Measurements from ENCODE around the gene CUL1. TPM values are rescaled to one million over a fixed set of nuclear protein-coding genes. Genes with fewer than 3 reads are reported as not detected.

Gene CUL1
- total RNA-seq, 2 donors from 2014 or later = 19.5 to 23.1 TPM

- TF ChIP-seq POLR2A (IDR thresholded peaks at IDR 0.05) = no peak
- no peak for TF ChIP-seq CTCF (IDR thresholded peaks at IDR 0.05)
- intact Hi-C loops (cut with DNase I) = no loop called here
- H3K9me3 ChIP-seq = no peaks in the 10 kb centered on the region
- no peak for DNase-seq
- peaks cover 7 to 43% of the 10 kb centered on the region in 2 donors for H3K36me3 ChIP-seq (replicated peaks in 1 of 2; ENCODE audit: insufficient read depth in 1 of 2, low read depth in 2 of 2)
- H3K4me3 ChIP-seq = no peak overlapping the region
- H3K27ac ChIP-seq = no peak overlapping the region
- ATAC-seq = no peak
- 98 to 100% methylated on average over 3 of the region's 3 CpGs for WGBS, 2 donors
- no peaks in the 10 kb centered on the region for H3K27me3 ChIP-seq
- H3K4me1 ChIP-seq = no peaks in the 10 kb centered on the region
These were observed 95.8 kb downstream of the CUL1 start for GRCh38 chr7:148794476-148794875.

DNA sequence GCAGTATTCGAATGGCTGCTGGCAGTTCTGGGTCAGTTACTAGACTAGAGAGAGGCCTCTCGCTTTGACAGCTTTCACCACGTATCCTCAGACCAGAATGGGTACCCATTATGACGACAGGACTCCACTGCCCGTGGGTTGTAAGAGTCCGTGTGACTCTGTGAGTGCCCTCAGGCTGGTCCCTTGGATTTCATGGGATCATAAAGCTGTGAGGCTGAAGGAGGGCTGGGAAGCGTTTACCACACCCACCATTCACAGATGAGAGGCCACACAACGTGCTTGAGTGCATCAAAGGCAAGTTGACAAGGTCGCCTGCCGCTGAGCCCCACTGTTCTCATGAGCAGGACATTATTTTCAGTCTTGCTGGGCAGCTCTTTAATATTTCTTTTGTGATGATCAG is 98.1 kb downstream of the CUL1 start:
- Histone ChIP-seq H3K4me3 (no peak overlapping the region), H3K36me3 (replicated peaks in 1 of 2; ENCODE audit: insufficient read depth in 1 of 2, low read depth in 2 of 2) (peaks cover 7 to 43% of the 10 kb centered on the region in 2 donors), H3K9me3 (no peaks in the 10 kb centered on the region), H3K27me3 (no peaks in the 10 kb centered on the region), H3K4me1 (no peaks in the 10 kb centered on the region), H3K27ac (no peak overlapping the region)
- ATAC-seq (no peak), DNase-seq (no peak)
- intact Hi-C loops (cut with DNase I) = no loop called here
- 87 to 93% methylated on average over 10 of the region's 10 CpGs for WGBS, 2 donors
- TF ChIP-seq POLR2A (IDR thresholded peaks at IDR 0.05) (no peak), CTCF (IDR thresholded peaks at IDR 0.05) (no peak)

DNA sequence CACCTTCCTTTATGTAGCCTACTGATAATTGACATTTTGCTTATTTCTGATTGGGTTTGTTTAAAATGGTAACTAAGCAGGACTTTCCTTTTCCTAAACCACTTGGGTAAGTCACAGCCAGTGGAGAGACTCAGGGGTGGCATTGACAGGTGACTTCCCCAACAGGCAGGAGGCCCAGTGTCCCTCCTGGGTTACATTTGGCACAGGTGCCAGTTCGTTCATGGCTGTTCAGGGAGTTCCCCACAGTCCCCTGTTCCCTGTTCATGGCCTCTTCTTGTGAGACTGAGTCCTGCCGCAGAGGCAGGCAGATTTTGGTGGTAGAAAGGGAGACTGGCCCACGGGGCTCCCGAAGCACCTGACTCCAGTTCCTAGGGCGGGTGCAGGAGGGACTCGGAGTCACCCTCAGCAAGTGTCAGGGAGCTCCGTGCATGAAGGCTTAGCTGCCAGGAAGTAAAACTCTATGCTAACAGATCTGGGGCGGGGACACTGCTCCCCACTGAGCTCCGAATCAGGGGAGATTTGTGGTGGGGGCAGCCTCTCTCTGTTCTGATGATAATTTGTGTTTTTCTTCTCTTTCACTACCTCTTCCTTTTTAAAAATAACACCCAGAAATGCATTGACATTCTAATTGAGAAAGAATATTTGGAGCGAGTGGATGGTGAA is 101.3 kb downstream of the CUL1 start:
- Histone ChIP-seq H3K4me1 (no peaks in the 10 kb centered on the region), H3K27ac (no peak overlapping the region), H3K4me3 (no peak overlapping the region), H3K27me3 (no peaks in the 10 kb centered on the region), H3K36me3 (replicated peaks in 1 of 2; ENCODE audit: insufficient read depth in 1 of 2, low read depth in 2 of 2) (peaks cover 7 to 33% of the 10 kb centered on the region in 2 donors), H3K9me3 (no peaks in the 10 kb centered on the region)
- 87 to 93% methylated on average over 10 of the region's 10 CpGs for WGBS, 2 donors
- no peak for ATAC-seq
- intact Hi-C loops (cut with DNase I) = no loop called here
- TF ChIP-seq POLR2A (IDR thresholded peaks at IDR 0.05) = no peak
- TF ChIP-seq CTCF (IDR thresholded peaks at IDR 0.05) = no peak
- DNase-seq = no peak

- Histone ChIP-seq H3K36me3 (replicated peaks in 1 of 2; ENCODE audit: insufficient read depth in 1 of 2, low read depth in 2 of 2) (peaks cover 7 to 33% of the 10 kb centered on the region in 2 donors), H3K27ac (no peak overlapping the region), H3K4me3 (no peak overlapping the region), H3K4me1 (no peaks in the 10 kb centered on the region), H3K27me3 (no peaks in the 10 kb centered on the region), H3K9me3 (no peaks in the 10 kb centered on the region)
- intact Hi-C loops (cut with DNase I) = no loop called here
- TF ChIP-seq POLR2A (IDR thresholded peaks at IDR 0.05) (no peak), CTCF (IDR thresholded peaks at IDR 0.05) (no peak)
- ATAC-seq (no peak), DNase-seq (no peak)
- WGBS, 2 donors = 90 to 93% methylated on average over 13 of the region's 13 CpGs
These were observed 102.0 kb downstream of the CUL1 start for GRCh38 chr7:148800677-148801076.

GRCh38 chr7:148802101-148802493 is 103.4 kb downstream of the CUL1 start:
- Histone ChIP-seq H3K4me1 (no peaks in the 10 kb centered on the region), H3K27me3 (no peaks in the 10 kb centered on the region), H3K4me3 (no peak overlapping the region), H3K9me3 (no peaks in the 10 kb centered on the region), H3K36me3 (replicated peaks in 1 of 2; ENCODE audit: insufficient read depth in 1 of 2, low read depth in 2 of 2) (peaks cover 7 to 31% of the 10 kb centered on the region in 2 donors), H3K27ac (no peak overlapping the region)
- WGBS, 2 donors = 92 to 93% methylated on average over 8 to 10 of the region's 10 CpGs
- intact Hi-C loops (cut with DNase I) = no loop called here
- no peak for DNase-seq
- TF ChIP-seq CTCF (IDR thresholded peaks at IDR 0.05) (no peak), POLR2A (IDR thresholded peaks at IDR 0.05) (no peak)
- ATAC-seq = no peak

Measured in body of pancreas (tissue), 4 donors.